Fibroblast of the aortic adventitia (primary cell): ENCODE results near the gene NKAIN1. TPM values are rescaled to one million over a fixed set of nuclear protein-coding genes. Genes with fewer than 3 reads are reported as not detected.

ENCODE experiments used
- DNase-seq: peaks from one replicate; pipeline ENCODE4 v3.0.0-alpha.2; 2010; ENCODE audit warnings: low read depth
- H3K4me3 ChIP-seq: 2 replicates; pipeline ENCODE4 v1.5.1; 2011; ENCODE audit warnings: low read depth, mild to moderate bottlenecking, control low read depth, low read length, moderate library complexity
- total RNA-seq: library from RNA; depleted of rRNA; stranded (reverse); fragments of >200 nt; gene quantifications from 2 replicates; pipeline ENCODE4 v1.2.3, GENCODE V29; 2012; ENCODE audit warnings: low replicate concordance
- TF ChIP-seq, protein P1 (sequence below): IDR thresholded peaks from 2 replicates; pipeline ENCODE4 v1.5.1; 2011; ENCODE audit warnings: mild to moderate bottlenecking, low read length, control low read depth, inconsistent platforms; ENCODE audit not compliant: insufficient read depth

The NKAIN1 gene
- total RNA-seq, 1 donor = 0.36 TPM

DNA sequence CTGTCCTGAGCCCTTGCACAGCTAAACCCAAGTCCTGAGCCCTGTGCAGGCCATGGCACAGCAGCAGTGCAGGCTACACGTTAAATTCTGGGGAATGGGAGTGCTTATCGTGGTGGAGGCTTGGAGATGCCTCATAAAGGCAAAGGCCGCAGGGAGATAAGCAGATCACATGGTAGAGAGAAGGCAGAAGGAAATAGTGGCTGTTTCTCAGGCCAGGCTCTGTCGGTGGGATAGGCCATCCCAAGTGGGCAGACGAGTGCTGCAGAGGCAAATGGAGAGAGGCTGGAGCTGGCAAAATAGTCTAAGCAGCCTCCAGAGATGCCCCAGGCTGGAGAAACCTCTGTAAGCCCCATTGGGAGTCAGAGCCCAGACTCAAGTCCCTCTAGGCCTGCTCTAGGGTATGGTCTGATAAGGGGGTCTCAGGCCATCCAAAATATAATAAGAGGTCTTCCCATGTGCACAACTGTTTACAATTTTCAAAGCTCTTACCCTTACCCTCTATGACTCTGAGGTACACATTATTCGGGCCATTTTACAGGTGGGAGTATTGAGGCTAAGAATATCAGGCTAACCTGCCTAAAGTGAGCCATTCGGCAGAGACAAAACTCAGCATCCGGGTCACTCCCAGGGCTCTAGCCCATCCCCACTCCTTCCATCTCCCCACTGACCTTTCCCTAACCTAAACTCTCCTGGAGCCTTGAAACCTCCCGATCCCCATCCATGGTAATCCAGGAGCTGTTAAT, 79.6 kb downstream of the NKAIN1 start:
- no peak overlapping the region for H3K4me3 ChIP-seq
- no peak for DNase-seq
- TF ChIP-seq, protein P1, sequence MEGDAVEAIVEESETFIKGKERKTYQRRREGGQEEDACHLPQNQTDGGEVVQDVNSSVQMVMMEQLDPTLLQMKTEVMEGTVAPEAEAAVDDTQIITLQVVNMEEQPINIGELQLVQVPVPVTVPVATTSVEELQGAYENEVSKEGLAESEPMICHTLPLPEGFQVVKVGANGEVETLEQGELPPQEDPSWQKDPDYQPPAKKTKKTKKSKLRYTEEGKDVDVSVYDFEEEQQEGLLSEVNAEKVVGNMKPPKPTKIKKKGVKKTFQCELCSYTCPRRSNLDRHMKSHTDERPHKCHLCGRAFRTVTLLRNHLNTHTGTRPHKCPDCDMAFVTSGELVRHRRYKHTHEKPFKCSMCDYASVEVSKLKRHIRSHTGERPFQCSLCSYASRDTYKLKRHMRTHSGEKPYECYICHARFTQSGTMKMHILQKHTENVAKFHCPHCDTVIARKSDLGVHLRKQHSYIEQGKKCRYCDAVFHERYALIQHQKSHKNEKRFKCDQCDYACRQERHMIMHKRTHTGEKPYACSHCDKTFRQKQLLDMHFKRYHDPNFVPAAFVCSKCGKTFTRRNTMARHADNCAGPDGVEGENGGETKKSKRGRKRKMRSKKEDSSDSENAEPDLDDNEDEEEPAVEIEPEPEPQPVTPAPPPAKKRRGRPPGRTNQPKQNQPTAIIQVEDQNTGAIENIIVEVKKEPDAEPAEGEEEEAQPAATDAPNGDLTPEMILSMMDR = no peak

DNA sequence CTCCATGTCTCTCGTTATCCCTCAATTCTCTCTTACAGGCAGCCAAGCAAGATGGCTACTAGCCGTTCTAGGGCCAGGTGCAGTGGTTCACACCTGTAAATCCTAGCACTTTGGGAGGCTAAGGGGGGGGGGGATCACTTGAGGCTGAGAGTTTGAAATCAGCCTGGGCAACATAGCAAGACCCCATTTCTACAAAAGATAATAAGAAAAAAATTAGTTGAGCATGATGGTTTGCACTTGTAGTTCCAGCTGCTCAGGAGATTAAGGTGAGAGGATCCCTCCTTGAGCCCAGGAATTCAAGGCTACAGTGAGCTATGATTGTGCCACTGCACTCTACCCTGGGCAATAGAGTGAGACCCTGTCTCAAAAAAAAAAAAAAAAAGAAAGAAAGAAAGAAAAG, 80.4 kb downstream of the NKAIN1 start:
- TF ChIP-seq, protein P1 = no peak
- DNase-seq = no peak

DNA sequence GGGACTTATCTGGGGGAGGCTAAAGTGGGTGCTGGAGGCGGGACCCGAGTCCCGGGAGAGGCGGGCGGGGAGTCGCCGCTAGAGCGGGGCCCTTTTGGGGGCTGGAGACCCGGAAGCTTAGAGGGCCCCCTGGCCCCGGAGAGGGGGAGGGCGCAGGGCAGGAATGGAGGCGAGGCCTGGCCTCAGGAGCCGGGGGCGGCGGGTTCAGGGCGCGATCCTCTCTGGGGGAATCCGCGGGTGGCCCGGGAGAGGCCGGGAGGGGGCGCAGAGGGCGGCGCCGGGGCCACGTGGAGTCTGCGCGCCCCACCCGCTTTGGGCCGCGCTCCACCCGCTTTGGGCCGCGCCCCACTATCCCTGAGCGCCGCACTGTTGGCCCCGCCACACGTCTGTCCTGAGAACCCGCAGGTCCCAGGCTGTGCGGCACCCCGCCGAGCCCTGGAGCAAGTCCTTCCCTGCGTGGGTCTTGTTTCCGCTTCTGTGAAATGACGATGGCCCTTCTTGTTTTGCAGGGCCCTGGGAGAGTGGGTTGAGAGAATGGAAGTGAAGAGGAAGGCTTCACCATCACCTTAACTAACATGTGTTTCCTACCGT, 84.4 kb downstream of the NKAIN1 start:
- peak; percentile 35 for DNase-seq
- TF ChIP-seq, protein P1 = peak; percentile 14
- H3K4me3 ChIP-seq = peak overlapping the region; percentile 70

More for the DNA sequence above, 80.4 kb downstream of the NKAIN1 start:
- H3K4me3 ChIP-seq = no peak overlapping the region

DNA sequence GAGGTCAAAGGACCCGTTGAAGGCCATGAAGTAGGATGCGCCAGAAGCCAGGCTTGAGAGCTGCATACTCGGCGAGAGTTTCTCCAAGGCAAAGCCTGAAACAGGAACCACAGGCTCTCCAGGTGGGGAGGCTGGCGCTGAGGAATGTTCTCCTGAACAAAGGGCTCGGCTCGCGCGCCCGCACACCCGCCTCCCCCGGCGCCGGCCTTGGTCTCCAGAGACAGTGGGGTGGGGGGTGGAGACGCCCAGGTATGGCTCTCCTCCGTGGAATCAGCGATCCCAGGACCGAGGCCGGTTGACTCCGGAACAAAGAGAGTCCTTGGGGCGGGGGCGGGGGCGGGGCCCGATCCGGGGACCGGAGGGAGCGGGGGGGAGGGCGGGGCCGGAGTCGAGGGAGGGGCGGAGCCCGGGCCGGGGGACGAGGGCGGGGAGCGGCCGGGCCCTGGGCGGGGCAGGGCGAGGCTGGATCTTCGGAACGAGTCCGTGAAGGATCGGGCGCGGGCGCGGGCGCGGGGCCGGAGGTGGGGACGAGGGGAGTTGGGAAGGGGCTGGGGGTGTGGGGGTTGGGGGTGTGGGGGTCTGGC, 85.0 kb downstream of the NKAIN1 start:
- H3K4me3 ChIP-seq = peak overlapping the region; percentile 70
- DNase-seq = peak; percentile 67
- TF ChIP-seq, protein P1 = no peak

DNA sequence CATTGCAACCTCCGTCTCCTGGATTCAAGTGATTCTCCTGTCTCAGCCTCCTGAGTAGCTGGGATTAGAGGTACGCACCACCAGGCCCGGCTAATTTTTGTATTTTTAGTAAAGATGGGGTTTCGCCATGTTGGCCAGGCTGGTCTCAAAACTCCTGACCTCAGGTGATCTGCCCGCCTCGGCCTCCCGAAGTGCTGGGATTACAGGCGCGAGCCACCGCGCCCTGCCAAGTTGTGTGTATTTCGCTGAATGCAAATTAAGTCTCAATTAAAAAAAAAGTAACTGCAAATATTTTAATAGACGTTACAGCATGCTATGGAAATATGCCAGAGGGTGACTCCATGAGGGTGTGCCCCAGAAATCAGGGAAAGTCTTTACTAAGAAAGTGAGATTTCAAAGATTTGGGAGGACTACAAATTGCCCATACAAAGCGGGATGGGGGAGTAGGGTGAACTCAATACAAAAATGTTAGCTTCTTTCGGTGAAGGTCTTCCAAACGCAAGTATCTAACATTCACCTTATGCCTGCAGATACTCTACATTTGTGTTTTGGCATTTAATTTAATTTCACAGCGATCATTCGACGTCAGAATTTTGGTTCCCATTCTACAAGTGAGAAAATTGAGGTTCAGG, 85.6 kb downstream of the NKAIN1 start:
- H3K4me3 ChIP-seq = peak overlapping the region; percentile 58
- peak; percentile 61 for DNase-seq
- TF ChIP-seq, protein P1 = no peak

DNA sequence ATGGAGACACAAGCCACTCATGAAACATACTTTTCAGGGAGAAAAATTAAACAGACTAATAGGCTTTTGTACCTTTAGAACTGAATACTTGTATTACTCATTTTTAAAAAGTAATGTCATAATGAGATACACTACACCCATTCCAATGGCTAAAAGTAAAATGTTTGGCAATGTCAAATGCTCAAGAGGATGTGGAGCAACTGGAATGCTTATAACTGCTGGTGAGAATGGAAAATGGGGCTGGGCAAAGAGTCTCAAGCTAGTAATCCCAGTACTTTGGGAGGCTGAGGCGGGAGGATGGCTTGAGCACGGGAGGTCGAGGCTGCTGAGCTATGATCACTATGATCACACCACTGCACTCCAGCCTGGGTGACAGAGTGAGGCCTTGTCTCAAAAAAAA, 86.3 kb downstream of the NKAIN1 start:
- DNase-seq = peak; percentile 23
- TF ChIP-seq, protein P1 = no peak
- no peak overlapping the region for H3K4me3 ChIP-seq
